Measurements from ENCODE around the gene ARHGAP24. TPM values are rescaled to one million over a fixed set of nuclear protein-coding genes. Genes with fewer than 3 reads are reported as not detected.

The ARHGAP24 gene
- total and polyA plus RNA-seq, 4 donors: 1.8 to 15.2 (median 3.3) TPM

DNA sequence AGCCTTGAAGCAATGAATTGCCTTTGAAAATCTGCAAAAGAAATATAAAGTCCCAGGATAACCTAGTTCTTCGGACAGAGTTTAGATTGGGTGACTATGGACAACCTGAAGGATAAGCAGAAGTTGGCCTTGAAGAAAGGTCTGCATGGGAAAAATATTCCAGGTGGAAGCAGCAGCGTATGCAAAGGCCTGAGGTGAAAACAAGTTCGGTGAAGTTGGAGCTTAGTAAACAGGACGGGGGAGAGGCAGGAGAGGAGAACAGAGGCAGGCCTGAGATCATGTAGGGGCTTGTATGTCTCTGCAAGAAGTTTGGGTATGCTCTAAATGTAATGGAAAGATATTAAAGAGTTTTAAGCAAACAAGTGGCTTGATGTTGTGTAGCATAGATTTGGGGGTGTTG is 176.0 kb downstream of the ARHGAP24 start (continued):
- no peak for TF ChIP-seq REST (IDR thresholded peaks at IDR 0.05)
- TF ChIP-seq NR2F2 (IDR thresholded peaks at IDR 0.05): no peak
- TF ChIP-seq ATF3 (IDR thresholded peaks at IDR 0.05): no peak
- no peak for TF ChIP-seq TAF1 (conservative IDR thresholded peaks at IDR 0.05)

- 82% methylated on average over 2 of the region's 2 CpGs for WGBS
- H3K4me3 ChIP-seq (ENCODE audit: low read depth in 1 of 3, low read length in 3 of 3): no peak overlapping the region
- H3K9ac ChIP-seq (ENCODE audit: low read depth in 1 of 2, low read length in 2 of 2): no peak overlapping the region
- TF ChIP-seq HNF4A (conservative IDR thresholded peaks at IDR 0.05): no peak
- TF ChIP-seq RAD21 (IDR thresholded peaks at IDR 0.05): no peak
- TF ChIP-seq ZBTB33 (IDR thresholded peaks at IDR 0.05): no peak
- TF ChIP-seq ATF3 (IDR thresholded peaks at IDR 0.05): no peak
- TF ChIP-seq FOXA2 (IDR thresholded peaks at IDR 0.05): no peak
- TF ChIP-seq HNF4G (IDR thresholded peaks at IDR 0.05): no peak
- TF ChIP-seq JUND (IDR thresholded peaks at IDR 0.05): no peak
- no peak for TF ChIP-seq RXRA (IDR thresholded peaks at IDR 0.05)
- no peak for TF ChIP-seq YY1 (IDR thresholded peaks at IDR 0.05)
- no peak for TF ChIP-seq GABPA (IDR thresholded peaks at IDR 0.05 in 1 of 2, conservative IDR thresholded peaks at IDR 0.05 in 1 of 2)
- TF ChIP-seq, protein P1, sequence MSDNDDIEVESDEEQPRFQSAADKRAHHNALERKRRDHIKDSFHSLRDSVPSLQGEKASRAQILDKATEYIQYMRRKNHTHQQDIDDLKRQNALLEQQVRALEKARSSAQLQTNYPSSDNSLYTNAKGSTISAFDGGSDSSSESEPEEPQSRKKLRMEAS (IDR thresholded peaks at IDR 0.05): no peak
- no peak for TF ChIP-seq TAF1 (conservative IDR thresholded peaks at IDR 0.05)
- no peak for TF ChIP-seq NR2F2 (IDR thresholded peaks at IDR 0.05)
- no peak for TF ChIP-seq EGR1 (IDR thresholded peaks at IDR 0.05; ENCODE audit: low read depth in 2 of 2)
- no peak for TF ChIP-seq FOXA1 (IDR thresholded peaks at IDR 0.05)
- TF ChIP-seq REST (IDR thresholded peaks at IDR 0.05): no peak
- no peaks in the 10 kb centered on the region for H3K4me1 ChIP-seq (ENCODE audit: control insufficient read depth in 4 of 4, insufficient read depth in 4 of 4, low read length in 3 of 4)
- no peaks in the 10 kb centered on the region for H3K9me3 ChIP-seq (ENCODE audit: control insufficient read depth in 4 of 4, low read length in 3 of 4)
- DNase-seq (ENCODE audit: low spot score): no peak
- no peak overlapping the region for H3K27ac ChIP-seq (ENCODE audit: low read depth in 1 of 2, low read length in 2 of 2)
- no peaks in the 10 kb centered on the region for H3K27me3 ChIP-seq (ENCODE audit: control insufficient read depth in 4 of 4, insufficient read depth in 4 of 4, low read length in 3 of 4)
- no peaks in the 10 kb centered on the region for H3K36me3 ChIP-seq (ENCODE audit: control insufficient read depth in 4 of 4, insufficient read depth in 3 of 4, low read depth in 1 of 4, low read length in 3 of 4)
These were observed 182.0 kb downstream of the ARHGAP24 start for GRCh38 chr4:85656759-85657505.

Measured in liver (tissue), 9 donors.